HepG2 (cell line): ENCODE measurements around the gene MRPL2. TPM values are rescaled to one million over a fixed set of nuclear protein-coding genes. Genes with fewer than 3 reads are reported as not detected.

Experiments used
- HES4 ChIP-seq: sonication (generic); formaldehyde crosslinking; IDR thresholded peaks from 2 replicates; pipeline ENCODE4 v1.9.0; 2021; ENCODE audit warnings: mild to moderate bottlenecking, missing genetic modification reagents, borderline replicate concordance
- MIER3 ChIP-seq: IDR thresholded peaks from 2 replicates; pipeline ENCODE4 v1.6.1; 2016; ENCODE audit warnings: missing compliant biosample characterization, borderline replicate concordance
- PCBP1 ChIP-seq: fragments of 200-400 bp; formaldehyde crosslinking; IDR thresholded peaks from 2 replicates; pipeline ENCODE4 v1.6.1; 2017; ENCODE audit warnings: mild to moderate bottlenecking, low read depth, low read length, borderline replicate concordance
- STAT5B ChIP-seq: sonication (generic); formaldehyde crosslinking; IDR thresholded peaks from 2 replicates; pipeline ENCODE4 v1.4.0; 2020; ENCODE audit warnings: missing genetic modification reagents
- ZIK1 ChIP-seq: sonication (generic); formaldehyde crosslinking; IDR thresholded peaks from 2 replicates; pipeline ENCODE4 v1.5.0; 2020; ENCODE audit warnings: mild to moderate bottlenecking, low read depth, missing genetic modification reagents, borderline replicate concordance
- ZNF644 ChIP-seq: IDR thresholded peaks from 2 replicates; pipeline ENCODE4 v1.6.1; 2016; ENCODE audit warnings: low read depth
- polyA plus RNA-seq, 8 experiments: library from polyadenylated mRNA; depleted of rRNA in 3 of 8; stranded (reverse) in 7 of 8; unstranded in 1 of 8; fragments of >200 nt; fragmentation: Illumina TruSeq in 4 of 8; extraction: Trizol in 4 of 8; gene quantifications; 2 replicates each; pipeline versions ENCODE4 v1.2.1 to v1.2.3, GENCODE V29; 2011 to 2016; ENCODE audit warnings: low read depth in 4 of 8, missing spikeins in 1 of 8, mixed read lengths in 1 of 8; ENCODE audit not compliant: insufficient read depth in 1 of 8
- total RNA-seq, 5 experiments: library from RNA; depleted of rRNA; stranded (reverse); fragments of >200 nt; fragmentation: Illumina TruSeq; extraction: Trizol; gene quantifications; 2 replicates each; pipeline ENCODE4 v1.2.3, GENCODE V29; 2016; ENCODE audit warnings: low read depth in 1 of 5
- TF ChIP-seq, protein P1 (sequence below): sonication (generic); formaldehyde crosslinking; IDR thresholded peaks from 2 replicates; pipeline ENCODE4 v1.5.0; 2020; ENCODE audit warnings: mild to moderate bottlenecking, missing genetic modification reagents
- TF ChIP-seq, protein P2 (sequence below): sonication (generic); formaldehyde crosslinking; IDR thresholded peaks from 2 replicates; pipeline ENCODE4 v1.4.0; 2020; ENCODE audit warnings: missing genetic modification reagents
- TF ChIP-seq, protein P3 (sequence below): sonication (generic); formaldehyde crosslinking; IDR thresholded peaks from 2 replicates; pipeline ENCODE4 v1.4.0; 2020; ENCODE audit warnings: missing genetic modification reagents
- TF ChIP-seq, protein P4 (sequence below): sonication (generic); formaldehyde crosslinking; IDR thresholded peaks from 2 replicates; pipeline ENCODE4 v1.4.0; 2020; ENCODE audit warnings: missing genetic modification reagents, borderline replicate concordance
- TF ChIP-seq, protein P5 (sequence below): sonication (generic); formaldehyde crosslinking; IDR thresholded peaks from 2 replicates; pipeline ENCODE4 v1.8.1; 2023; ENCODE audit warnings: mild to moderate bottlenecking, inconsistent platforms, moderate library complexity, missing genetic modification reagents, borderline replicate concordance
- TF ChIP-seq, protein P6 (sequence below): sonication (generic); formaldehyde crosslinking; IDR thresholded peaks from 2 replicates; pipeline ENCODE4 v1.5.1; 2020; ENCODE audit warnings: mild to moderate bottlenecking, moderate library complexity, missing genetic modification reagents
- TF ChIP-seq, protein P7 (sequence below): sonication (generic); formaldehyde crosslinking; IDR thresholded peaks from 2 replicates; pipeline ENCODE4 v1.5.0; 2020; ENCODE audit warnings: missing genetic modification reagents

MRPL2 gene
- total and polyA plus RNA-seq, 2 of the 13 experiments (the other 11 are each of a cell fraction or from before 2014, with no cell fraction given): 56.8 to 65.6 TPM

DNA sequence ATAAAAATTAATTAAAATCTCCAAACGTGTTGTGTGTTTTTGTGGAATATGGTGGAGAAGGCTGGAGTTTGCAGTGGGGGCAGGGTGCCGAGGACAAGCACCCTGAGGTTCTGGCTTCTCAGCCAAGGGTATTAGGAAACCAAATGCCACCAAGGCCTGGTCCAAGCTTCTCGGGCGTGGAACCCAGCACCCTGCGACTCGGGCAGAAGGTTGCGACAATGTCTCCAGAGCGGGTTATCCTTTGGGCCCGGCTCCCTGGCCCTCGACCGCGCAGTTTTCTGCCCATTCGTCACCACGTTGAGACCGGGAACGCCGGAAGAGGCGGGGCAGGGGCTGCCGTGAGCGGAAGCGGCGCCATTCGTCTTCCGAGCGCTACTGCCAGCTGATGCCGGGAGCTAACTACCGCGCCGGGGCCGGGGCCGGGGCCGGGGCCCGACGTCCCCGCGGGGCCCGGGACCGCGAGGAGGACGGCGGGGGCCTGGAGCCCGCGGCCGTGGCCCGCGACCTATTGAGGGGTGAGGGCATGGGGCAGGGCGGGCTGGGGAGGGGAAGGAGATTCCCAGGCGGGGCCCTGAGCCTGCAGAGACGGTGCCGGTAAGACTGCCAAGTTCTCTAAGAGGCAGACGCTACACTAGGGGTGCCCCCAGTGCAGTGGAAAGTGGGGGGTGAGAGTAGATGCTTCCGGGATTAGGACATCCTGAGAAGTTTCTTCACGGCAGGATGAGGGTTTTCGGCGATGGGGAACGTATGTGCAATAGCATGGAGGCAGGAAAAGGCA, 37.8 kb downstream of the MRPL2 start, which contains the start of gene RRP36 (continued):
- TF ChIP-seq, protein P1, sequence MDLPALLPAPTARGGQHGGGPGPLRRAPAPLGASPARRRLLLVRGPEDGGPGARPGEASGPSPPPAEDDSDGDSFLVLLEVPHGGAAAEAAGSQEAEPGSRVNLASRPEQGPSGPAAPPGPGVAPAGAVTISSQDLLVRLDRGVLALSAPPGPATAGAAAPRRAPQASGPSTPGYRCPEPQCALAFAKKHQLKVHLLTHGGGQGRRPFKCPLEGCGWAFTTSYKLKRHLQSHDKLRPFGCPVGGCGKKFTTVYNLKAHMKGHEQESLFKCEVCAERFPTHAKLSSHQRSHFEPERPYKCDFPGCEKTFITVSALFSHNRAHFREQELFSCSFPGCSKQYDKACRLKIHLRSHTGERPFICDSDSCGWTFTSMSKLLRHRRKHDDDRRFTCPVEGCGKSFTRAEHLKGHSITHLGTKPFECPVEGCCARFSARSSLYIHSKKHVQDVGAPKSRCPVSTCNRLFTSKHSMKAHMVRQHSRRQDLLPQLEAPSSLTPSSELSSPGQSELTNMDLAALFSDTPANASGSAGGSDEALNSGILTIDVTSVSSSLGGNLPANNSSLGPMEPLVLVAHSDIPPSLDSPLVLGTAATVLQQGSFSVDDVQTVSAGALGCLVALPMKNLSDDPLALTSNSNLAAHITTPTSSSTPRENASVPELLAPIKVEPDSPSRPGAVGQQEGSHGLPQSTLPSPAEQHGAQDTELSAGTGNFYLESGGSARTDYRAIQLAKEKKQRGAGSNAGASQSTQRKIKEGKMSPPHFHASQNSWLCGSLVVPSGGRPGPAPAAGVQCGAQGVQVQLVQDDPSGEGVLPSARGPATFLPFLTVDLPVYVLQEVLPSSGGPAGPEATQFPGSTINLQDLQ (CRISPR knock-in tag): no peak
- TF ChIP-seq, protein P2, sequence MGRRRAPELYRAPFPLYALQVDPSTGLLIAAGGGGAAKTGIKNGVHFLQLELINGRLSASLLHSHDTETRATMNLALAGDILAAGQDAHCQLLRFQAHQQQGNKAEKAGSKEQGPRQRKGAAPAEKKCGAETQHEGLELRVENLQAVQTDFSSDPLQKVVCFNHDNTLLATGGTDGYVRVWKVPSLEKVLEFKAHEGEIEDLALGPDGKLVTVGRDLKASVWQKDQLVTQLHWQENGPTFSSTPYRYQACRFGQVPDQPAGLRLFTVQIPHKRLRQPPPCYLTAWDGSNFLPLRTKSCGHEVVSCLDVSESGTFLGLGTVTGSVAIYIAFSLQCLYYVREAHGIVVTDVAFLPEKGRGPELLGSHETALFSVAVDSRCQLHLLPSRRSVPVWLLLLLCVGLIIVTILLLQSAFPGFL (CRISPR knock-in tag): no peak
- TF ChIP-seq ZIK1 (CRISPR knock-in tag) (no peak), PCBP1 (no peak), MIER3 (CRISPR knock-in tag) (peak; percentile 23; the same call in 1 of the 2 replicates), ZNF644 (CRISPR knock-in tag) (peak; percentile 78; the same call in 1 of the 2 replicates), STAT5B (CRISPR knock-in tag) (no peak), HES4 (CRISPR knock-in tag) (no peak)
- TF ChIP-seq, protein P3, sequence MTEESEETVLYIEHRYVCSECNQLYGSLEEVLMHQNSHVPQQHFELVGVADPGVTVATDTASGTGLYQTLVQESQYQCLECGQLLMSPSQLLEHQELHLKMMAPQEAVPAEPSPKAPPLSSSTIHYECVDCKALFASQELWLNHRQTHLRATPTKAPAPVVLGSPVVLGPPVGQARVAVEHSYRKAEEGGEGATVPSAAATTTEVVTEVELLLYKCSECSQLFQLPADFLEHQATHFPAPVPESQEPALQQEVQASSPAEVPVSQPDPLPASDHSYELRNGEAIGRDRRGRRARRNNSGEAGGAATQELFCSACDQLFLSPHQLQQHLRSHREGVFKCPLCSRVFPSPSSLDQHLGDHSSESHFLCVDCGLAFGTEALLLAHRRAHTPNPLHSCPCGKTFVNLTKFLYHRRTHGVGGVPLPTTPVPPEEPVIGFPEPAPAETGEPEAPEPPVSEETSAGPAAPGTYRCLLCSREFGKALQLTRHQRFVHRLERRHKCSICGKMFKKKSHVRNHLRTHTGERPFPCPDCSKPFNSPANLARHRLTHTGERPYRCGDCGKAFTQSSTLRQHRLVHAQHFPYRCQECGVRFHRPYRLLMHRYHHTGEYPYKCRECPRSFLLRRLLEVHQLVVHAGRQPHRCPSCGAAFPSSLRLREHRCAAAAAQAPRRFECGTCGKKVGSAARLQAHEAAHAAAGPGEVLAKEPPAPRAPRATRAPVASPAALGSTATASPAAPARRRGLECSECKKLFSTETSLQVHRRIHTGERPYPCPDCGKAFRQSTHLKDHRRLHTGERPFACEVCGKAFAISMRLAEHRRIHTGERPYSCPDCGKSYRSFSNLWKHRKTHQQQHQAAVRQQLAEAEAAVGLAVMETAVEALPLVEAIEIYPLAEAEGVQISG (CRISPR knock-in tag): peak; percentile 86
- TF ChIP-seq, protein P4, sequence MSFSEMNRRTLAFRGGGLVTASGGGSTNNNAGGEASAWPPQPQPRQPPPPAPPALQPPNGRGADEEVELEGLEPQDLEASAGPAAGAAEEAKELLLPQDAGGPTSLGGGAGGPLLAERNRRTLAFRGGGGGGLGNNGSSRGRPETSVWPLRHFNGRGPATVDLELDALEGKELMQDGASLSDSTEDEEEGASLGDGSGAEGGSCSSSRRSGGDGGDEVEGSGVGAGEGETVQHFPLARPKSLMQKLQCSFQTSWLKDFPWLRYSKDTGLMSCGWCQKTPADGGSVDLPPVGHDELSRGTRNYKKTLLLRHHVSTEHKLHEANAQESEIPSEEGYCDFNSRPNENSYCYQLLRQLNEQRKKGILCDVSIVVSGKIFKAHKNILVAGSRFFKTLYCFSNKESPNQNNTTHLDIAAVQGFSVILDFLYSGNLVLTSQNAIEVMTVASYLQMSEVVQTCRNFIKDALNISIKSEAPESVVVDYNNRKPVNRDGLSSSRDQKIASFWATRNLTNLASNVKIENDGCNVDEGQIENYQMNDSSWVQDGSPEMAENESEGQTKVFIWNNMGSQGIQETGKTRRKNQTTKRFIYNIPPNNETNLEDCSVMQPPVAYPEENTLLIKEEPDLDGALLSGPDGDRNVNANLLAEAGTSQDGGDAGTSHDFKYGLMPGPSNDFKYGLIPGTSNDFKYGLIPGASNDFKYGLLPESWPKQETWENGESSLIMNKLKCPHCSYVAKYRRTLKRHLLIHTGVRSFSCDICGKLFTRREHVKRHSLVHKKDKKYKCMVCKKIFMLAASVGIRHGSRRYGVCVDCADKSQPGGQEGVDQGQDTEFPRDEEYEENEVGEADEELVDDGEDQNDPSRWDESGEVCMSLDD (CRISPR knock-in tag): no peak; the same call in 1 of the 2 replicates
- TF ChIP-seq, protein P5, sequence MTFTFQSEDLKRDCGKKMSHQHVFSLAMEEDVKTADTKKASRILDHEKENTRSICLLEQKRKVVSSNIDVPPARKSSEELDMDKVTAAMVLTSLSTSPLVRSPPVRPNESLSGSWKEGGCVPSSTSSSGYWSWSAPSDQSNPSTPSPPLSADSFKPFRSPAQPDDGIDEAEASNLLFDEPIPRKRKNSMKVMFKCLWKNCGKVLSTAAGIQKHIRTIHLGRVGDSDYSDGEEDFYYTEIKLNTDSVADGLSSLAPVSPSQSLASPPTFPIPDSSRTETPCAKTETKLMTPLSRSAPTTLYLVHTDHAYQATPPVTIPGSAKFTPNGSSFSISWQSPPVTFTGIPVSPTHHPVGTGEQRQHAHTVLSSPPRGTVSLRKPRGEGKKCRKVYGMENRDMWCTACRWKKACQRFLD (CRISPR knock-in tag): no peak
- TF ChIP-seq, protein P6, sequence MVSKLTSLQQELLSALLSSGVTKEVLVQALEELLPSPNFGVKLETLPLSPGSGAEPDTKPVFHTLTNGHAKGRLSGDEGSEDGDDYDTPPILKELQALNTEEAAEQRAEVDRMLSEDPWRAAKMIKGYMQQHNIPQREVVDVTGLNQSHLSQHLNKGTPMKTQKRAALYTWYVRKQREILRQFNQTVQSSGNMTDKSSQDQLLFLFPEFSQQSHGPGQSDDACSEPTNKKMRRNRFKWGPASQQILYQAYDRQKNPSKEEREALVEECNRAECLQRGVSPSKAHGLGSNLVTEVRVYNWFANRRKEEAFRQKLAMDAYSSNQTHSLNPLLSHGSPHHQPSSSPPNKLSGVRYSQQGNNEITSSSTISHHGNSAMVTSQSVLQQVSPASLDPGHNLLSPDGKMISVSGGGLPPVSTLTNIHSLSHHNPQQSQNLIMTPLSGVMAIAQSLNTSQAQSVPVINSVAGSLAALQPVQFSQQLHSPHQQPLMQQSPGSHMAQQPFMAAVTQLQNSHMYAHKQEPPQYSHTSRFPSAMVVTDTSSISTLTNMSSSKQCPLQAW (CRISPR knock-in tag): peak; percentile 74
- TF ChIP-seq, protein P7, sequence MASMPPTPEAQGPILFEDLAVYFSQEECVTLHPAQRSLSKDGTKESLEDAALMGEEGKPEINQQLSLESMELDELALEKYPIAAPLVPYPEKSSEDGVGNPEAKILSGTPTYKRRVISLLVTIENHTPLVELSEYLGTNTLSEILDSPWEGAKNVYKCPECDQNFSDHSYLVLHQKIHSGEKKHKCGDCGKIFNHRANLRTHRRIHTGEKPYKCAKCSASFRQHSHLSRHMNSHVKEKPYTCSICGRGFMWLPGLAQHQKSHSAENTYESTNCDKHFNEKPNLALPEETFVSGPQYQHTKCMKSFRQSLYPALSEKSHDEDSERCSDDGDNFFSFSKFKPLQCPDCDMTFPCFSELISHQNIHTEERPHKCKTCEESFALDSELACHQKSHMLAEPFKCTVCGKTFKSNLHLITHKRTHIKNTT (CRISPR knock-in tag): no peak
